GM13976 (cell line): ENCODE measurements around the gene HHATL.

Source experiments
- DNase-seq: peaks from one replicate; pipeline ENCODE4 v3.0.0; 2012; ENCODE audit warnings: low spot score
- in situ Hi-C: fragments of 300-500 bp; cut with MboI; formaldehyde crosslinking; loops from one replicate; pipeline ENCODE4 v1.12.0; 2022; ENCODE audit warnings: low sequenced_read_pairs, mixed read lengths, inconsistent platforms; ENCODE audit not compliant: unreplicated experiment
- TF ChIP-seq, protein P1 (sequence below): IDR thresholded peaks from 2 replicates; pipeline ENCODE4 v1.5.1; 2012; ENCODE audit warnings: borderline replicate concordance, mild to moderate bottlenecking; ENCODE audit not compliant: insufficient read depth; ENCODE audit errors: extremely low read depth, missing control alignments, control extremely low read depth

HHATL gene

DNA sequence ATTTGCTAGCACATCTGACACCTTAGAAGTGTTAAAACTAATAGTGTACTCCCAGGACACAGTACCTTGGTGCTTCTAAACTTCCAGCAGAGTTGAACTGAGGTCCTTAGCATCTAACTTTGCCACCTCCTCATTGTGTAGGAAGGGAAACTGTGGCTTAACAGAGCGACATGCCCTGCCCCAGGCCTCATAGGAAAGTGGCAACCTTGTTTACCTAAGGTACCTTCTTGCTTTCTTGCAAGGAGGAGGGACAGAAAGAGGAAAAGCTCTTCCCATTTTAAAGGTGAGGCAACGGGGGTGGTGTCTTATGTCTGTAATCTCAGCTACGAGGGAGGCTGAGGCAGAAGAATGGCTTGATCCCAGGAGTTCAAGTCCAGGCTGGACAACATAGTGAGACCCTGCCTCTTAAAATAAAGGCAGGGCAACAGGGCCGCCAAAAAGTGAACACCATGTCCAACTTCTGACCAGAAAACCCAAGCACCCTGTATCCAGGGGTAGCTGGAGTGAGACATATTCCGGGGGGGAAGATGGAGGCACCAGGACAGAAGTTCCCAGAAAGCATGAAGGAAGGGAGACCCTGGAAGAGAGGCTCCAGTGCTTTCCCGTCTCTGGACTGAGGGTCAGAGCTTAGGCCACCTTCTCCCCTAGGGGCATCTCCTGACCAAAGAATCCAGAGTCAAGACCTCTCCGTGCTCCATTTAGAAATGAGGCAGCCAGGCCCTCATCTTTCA, 17.8 kb downstream of the HHATL start:
- in situ Hi-C loops: no loop called here
- DNase-seq: no peak
- TF ChIP-seq, protein P1, sequence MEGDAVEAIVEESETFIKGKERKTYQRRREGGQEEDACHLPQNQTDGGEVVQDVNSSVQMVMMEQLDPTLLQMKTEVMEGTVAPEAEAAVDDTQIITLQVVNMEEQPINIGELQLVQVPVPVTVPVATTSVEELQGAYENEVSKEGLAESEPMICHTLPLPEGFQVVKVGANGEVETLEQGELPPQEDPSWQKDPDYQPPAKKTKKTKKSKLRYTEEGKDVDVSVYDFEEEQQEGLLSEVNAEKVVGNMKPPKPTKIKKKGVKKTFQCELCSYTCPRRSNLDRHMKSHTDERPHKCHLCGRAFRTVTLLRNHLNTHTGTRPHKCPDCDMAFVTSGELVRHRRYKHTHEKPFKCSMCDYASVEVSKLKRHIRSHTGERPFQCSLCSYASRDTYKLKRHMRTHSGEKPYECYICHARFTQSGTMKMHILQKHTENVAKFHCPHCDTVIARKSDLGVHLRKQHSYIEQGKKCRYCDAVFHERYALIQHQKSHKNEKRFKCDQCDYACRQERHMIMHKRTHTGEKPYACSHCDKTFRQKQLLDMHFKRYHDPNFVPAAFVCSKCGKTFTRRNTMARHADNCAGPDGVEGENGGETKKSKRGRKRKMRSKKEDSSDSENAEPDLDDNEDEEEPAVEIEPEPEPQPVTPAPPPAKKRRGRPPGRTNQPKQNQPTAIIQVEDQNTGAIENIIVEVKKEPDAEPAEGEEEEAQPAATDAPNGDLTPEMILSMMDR: no peak

DNA sequence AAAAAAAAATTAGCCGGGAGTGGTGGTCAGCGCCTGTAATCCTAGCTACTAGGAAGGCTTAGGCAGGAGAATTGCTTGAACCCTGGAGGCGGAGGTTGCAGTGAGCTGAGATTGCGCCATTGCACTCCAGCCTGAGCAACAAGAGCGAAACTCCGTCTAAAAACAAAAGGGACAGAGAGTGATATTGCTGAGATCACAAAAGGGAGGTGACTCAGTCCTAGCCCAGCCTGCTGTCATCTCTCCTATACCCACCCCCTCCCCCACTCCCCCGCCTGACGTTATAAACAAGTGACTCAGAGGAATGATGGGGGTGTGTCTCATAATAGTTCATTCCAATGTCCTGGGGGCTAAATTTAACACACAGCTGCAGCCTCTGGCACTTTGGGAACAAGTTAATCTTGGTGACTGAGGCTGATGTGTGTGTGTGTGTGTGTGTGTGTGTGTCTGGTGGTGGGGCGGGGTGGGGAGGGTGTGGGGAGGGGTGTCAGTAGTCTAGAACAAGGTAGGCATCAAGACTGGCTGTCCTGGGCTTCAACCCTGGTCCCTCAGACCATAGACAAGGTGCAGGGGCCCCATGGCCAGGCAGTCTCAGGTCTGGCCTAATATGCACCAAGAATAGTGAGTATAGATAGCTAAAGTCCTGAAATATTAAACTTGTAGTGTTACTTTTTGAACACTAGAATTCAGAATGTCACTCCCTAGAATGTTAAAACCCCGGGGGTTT, 18.6 kb downstream of the HHATL start:
- DNase-seq: no peak
- in situ Hi-C loops: no loop called here
- TF ChIP-seq, protein P1: no peak

GRCh38 chr3:42682301-42683070, 20.1 kb downstream of the HHATL start:
- DNase-seq: no peak
- in situ Hi-C loops: no loop called here
- TF ChIP-seq, protein P1: no peak

DNA sequence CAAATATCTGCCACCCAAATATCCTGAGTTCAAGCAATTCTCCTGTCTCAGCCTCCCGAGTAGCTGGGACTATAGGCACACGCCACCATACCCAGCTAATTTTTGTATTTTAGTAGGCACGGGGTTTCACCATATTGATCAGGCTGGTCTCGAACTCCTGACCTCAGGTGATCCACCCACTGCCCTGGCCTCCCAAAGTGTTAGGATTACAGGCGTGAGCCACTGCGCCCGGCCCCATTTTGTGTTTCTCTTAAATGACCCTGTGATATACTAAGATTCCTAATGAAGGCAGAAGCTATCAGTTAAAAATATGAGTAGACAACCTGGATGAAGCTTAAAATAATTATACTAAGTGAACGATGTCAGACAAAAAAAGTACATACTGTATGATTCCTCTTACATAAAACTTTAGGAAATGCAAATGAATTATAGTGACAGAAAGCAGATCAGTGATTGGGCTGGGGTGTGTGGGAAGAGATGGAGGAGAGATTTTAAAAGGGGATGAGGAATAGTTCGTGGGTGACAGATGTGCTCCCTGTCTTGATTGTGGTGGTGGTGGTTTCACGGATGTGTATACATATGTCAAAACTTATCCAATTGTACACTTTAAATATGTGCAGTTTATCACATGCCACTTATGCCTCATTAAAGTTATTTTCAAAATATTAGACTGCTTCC, 21.1 kb downstream of the HHATL start:
- DNase-seq: no peak
- TF ChIP-seq, protein P1: no peak
- in situ Hi-C loops: no loop called here

DNA sequence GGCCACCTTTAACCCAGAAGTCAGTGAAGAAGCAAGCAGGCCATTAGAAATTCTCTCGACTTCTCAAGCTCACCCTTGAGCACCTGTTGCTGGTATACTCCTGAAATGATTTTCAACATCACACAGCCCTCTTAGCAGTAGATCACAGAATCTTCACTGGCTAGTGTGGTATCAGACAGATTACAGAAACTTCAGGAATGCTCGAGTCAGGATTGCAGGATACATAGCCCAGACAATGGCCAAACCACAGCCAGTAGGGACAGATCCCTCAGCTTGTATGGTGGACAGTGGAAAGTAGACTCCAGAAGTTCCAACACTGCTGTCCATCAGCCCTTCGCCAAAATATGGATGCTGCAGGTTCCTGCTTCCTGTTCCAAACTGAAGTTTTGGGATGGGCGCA, 21.8 kb downstream of the HHATL start:
- TF ChIP-seq, protein P1: no peak
- in situ Hi-C loops: no loop called here
- DNase-seq: no peak

- in situ Hi-C loops: no loop called here
- TF ChIP-seq, protein P1: no peak
- no peak for DNase-seq
These were observed 22.3 kb downstream of the HHATL start for GRCh38 chr3:42680271-42680670.
